Esophagus (tissue), 2 donors: ENCODE results near the gene NECTIN4. TPM values are rescaled to one million over a fixed set of nuclear protein-coding genes. Genes with fewer than 3 reads are reported as not detected.

Source experiments
- H3K27ac ChIP-seq, 2 donors: one replicate each; pipeline ENCODE4 v1.5.1; 2013; ENCODE audit warnings: low read depth in 2 of 2, mild to moderate bottlenecking in 2 of 2, inconsistent platforms in 1 of 2, low read length in 1 of 2, moderate library complexity in 1 of 2
- H3K27me3 ChIP-seq, 2 donors: one replicate each; pipeline ENCODE4 v1.6.1; 2013; ENCODE audit warnings: low read length in 2 of 2, control low read depth in 1 of 2, mild to moderate bottlenecking in 1 of 2; ENCODE audit not compliant: insufficient read depth in 2 of 2, control insufficient read depth in 1 of 2
- H3K36me3 ChIP-seq, 2 donors: one replicate each; pipeline ENCODE4 v1.6.1; 2013; ENCODE audit warnings: low read length in 1 of 2; ENCODE audit not compliant: control insufficient read depth in 2 of 2, insufficient read depth in 2 of 2
- H3K4me1 ChIP-seq, 2 donors: one replicate each; pipeline ENCODE4 v1.6.1; 2013; ENCODE audit warnings: low read length in 1 of 2; ENCODE audit not compliant: control insufficient read depth in 2 of 2, insufficient read depth in 2 of 2
- H3K4me3 ChIP-seq, 2 donors: one replicate each; pipeline ENCODE4 v1.5.1; 2013; ENCODE audit warnings: low read length in 2 of 2, mild to moderate bottlenecking in 2 of 2, low read depth in 1 of 2, moderate library complexity in 1 of 2
- H3K9me3 ChIP-seq, 2 donors: one replicate each; pipeline ENCODE4 v1.6.1; 2013; ENCODE audit warnings: mild to moderate bottlenecking in 2 of 2, low read depth in 1 of 2, low read length in 1 of 2, moderate library complexity in 1 of 2; ENCODE audit not compliant: control insufficient read depth in 2 of 2, insufficient read depth in 1 of 2
- WGBS, 2 donors: extraction: QIAGEN DNeasy Blood & Tissue Kit; methylation state at CpG; one replicate each; pipeline ENCODE4 v1.1.7; 2013; 5-methylcytosine and 5-hydroxymethylcytosine counted together
- polyA plus RNA-seq, 2 donors: library from polyadenylated mRNA; stranded (reverse); fragments of 200-250 nt; gene quantifications; one replicate each; pipeline ENCODE4 v1.2.3, GENCODE V29; 2013
- donor health status: healthy with polysubstance abuse.
- donor health status: Bipolar disorder and iron deficiency.

The NECTIN4 gene
- polyA plus RNA-seq, 2 donors, result 44.9 to 80.5 TPM

GRCh38 chr1:161076410-161076809 lies 12.9 kb downstream of the NECTIN4 start:
- H3K27ac ChIP-seq, result peak overlapping the region; percentile 49 to 88
- H3K27me3 ChIP-seq, result no peaks in the 10 kb centered on the region
- H3K4me3 ChIP-seq, result no peak overlapping the region
- H3K9me3 ChIP-seq, result no peaks in the 10 kb centered on the region
- peaks cover 15 to 44% of the 10 kb centered on the region in 2 donors for H3K4me1 ChIP-seq
- peaks cover 0 to 40% of the 10 kb centered on the region in 2 donors for H3K36me3 ChIP-seq

- H3K27ac ChIP-seq, result peak overlapping the region; percentile 83 to 95
- peaks cover 0 to 42% of the 10 kb centered on the region in 2 donors for H3K36me3 ChIP-seq
- WGBS, 2 donors, result 51 to 65% methylated on average over 12 of the region's 12 CpGs
- H3K27me3 ChIP-seq, result no peaks in the 10 kb centered on the region
- peaks cover 14 to 37% of the 10 kb centered on the region in 2 donors for H3K4me1 ChIP-seq
- H3K9me3 ChIP-seq, result no peaks in the 10 kb centered on the region
- H3K4me3 ChIP-seq, result peak overlapping the region in 1 of 2 donors; percentile 12
These were observed 14.5 kb downstream of the NECTIN4 start for GRCh38 chr1:161074676-161075368.

DNA sequence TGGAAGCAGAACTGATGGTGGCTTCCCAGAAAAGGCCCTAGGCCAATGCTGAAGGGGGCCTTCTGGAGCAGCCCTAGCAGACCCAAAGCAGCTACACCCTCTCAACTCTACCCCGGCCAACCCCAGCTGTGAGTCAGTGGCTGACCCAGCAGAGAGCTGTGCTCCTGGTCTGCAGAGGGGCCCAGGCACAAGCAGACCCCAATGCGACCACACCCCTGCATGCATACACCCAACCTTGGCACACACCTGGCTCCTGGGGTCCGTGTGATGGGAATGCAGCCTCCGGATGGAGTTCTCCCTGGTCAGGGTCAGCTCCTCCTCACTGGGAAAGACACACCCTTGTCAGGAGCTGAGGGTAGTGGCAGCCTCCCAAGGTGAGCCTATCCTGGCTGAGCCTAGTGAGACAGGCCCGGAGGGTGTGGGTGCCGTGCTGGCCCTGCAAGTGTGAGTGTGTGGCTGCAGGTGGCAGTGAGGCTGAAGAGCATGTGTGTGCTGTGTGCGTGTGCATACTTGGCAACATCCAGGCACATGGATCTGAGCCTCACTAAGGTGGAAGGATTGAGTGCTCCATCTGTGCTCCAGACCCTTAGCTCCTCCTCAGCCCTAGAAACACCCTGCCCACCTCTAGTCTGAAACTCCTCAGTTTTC lies 15.8 kb downstream of the NECTIN4 start:
- Histone ChIP-seq H3K27ac (peak overlapping the region; percentile 83 to 95), H3K4me1 (peaks cover 13 to 37% of the 10 kb centered on the region in 2 donors), H3K9me3 (no peaks in the 10 kb centered on the region), H3K27me3 (no peaks in the 10 kb centered on the region), H3K4me3 (no peak overlapping the region), H3K36me3 (peaks cover 0 to 37% of the 10 kb centered on the region in 2 donors)
- WGBS, 2 donors, result 48 to 57% methylated on average over 7 of the region's 7 CpGs

DNA sequence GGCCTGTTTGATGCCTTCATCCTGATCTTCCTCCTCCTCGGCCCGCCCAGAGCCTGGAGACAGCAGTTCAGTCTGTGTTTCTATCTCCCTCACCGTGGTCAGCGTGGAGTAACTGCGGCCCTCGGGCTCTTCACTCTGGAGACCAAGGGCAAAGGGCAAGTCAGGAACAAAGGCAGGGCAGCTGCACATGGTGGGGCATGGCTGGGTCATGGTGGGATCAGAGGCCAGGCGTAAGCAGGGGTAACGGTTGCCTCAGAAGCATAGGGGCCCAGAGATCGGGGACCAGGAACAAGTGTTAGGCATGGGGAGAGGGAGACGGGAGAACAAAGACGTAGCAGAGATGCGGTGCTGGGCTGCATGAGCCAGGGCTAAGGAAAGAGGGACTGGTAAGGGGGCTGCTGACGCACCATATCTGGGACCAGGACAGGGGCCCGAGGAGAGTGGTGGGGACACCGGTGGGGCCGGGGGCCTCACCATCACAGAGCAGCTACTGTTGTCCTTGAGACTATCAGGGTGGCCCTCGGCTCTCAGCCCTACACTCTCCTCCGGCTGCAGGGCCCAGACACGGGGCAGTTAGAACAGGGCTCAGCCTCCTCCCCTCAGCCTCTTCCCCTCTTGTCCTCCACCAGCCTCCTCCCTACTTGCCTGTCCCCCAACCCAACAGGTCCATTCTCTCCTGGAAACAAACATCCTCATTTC lies 16.5 kb downstream of the NECTIN4 start:
- Histone ChIP-seq H3K27ac (peak overlapping the region; percentile 14 to 95), H3K36me3 (peaks cover 0 to 38% of the 10 kb centered on the region in 2 donors), H3K27me3 (no peaks in the 10 kb centered on the region), H3K4me3 (no peak overlapping the region), H3K4me1 (peaks cover 13 to 38% of the 10 kb centered on the region in 2 donors), H3K9me3 (no peaks in the 10 kb centered on the region)
- 94 to 96% methylated on average over 17 to 19 of the region's 19 CpGs for WGBS, 2 donors

GRCh38 chr1:161071886-161072371 lies 17.4 kb downstream of the NECTIN4 start:
- Histone ChIP-seq H3K9me3 (no peaks in the 10 kb centered on the region), H3K27ac (no peak overlapping the region), H3K4me1 (peaks cover 13 to 33% of the 10 kb centered on the region in 2 donors), H3K36me3 (peaks cover 0 to 32% of the 10 kb centered on the region in 2 donors), H3K4me3 (no peak overlapping the region), H3K27me3 (no peaks in the 10 kb centered on the region)
- WGBS, 2 donors, result 68 to 76% methylated on average over 9 of the region's 9 CpGs

- Histone ChIP-seq H3K4me3 (no peak overlapping the region), H3K27ac (no peak overlapping the region), H3K4me1 (peaks cover 13 to 31% of the 10 kb centered on the region in 2 donors), H3K9me3 (no peaks in the 10 kb centered on the region), H3K27me3 (no peaks in the 10 kb centered on the region), H3K36me3 (peaks cover 0 to 30% of the 10 kb centered on the region in 2 donors)
- 89% methylated on average over 4 of the region's 4 CpGs for WGBS, 2 donors
These were observed 18.6 kb downstream of the NECTIN4 start for GRCh38 chr1:161070761-161071160.

- Histone ChIP-seq H3K27me3 (no peaks in the 10 kb centered on the region), H3K4me1 (peaks cover 13 to 28% of the 10 kb centered on the region in 2 donors), H3K27ac (peak within 1 kb of the TSS; percentile 79 to 83), H3K9me3 (no peaks in the 10 kb centered on the region), H3K4me3 (peak within 1 kb of the TSS; percentile 28 to 38), H3K36me3 (peaks cover 0 to 28% of the 10 kb centered on the region in 2 donors)
- whole genome bisulfite sequencing, 2 donors, result 73 to 78% methylated on average over 9 of the region's 9 CpGs
These were observed 19.6 kb downstream of the NECTIN4 start, which contains the start of gene ARHGAP30 for GRCh38 chr1:161069731-161070270. ARHGAP30 (minus strand) TSS chr1:161069891; CDS start chr1:161069624, 267 bp downstream.

- Histone ChIP-seq H3K9me3 (no peaks in the 10 kb centered on the region), H3K27ac (peak overlapping the region; percentile 79 to 80), H3K4me1 (peaks cover 11 to 22% of the 10 kb centered on the region in 2 donors), H3K36me3 (peaks cover 0 to 24% of the 10 kb centered on the region in 2 donors), H3K4me3 (peak overlapping the region; percentile 28 to 38), H3K27me3 (no peaks in the 10 kb centered on the region)
- 71 to 78% methylated on average over 9 of the region's 9 CpGs for WGBS, 2 donors
These were observed 20.1 kb downstream of the NECTIN4 start for GRCh38 chr1:161069241-161069640.
